Right cardiac atrium (tissue), 5 donors: ENCODE measurements around the gene RUVBL2. TPM values are rescaled to one million over a fixed set of nuclear protein-coding genes. Genes with fewer than 3 reads are reported as not detected.
A peak's percentile ranks its signal among the peaks of the same experiment; 100 is the strongest.
"Not testable (repeated sequence)": the region's sequence is repeated elsewhere in the genome, so short reads cannot be mapped to it uniquely, and the experiment has no call there.

Experiments
- ATAC-seq, 2 donors: fragments of 200-7000 bp; cut with Tn5 transposase; one replicate each; pipeline versions ENCODE4 v1.8.0 to v1.9.1; 2020; ENCODE audit warnings: moderate library complexity in 2 of 2, mild to moderate bottlenecking in 1 of 2
- DNase-seq, 3 donors: peaks; one replicate each; pipeline ENCODE4 v3.0.0-alpha.2; 2020
- H3K27ac ChIP-seq: one replicate; pipeline ENCODE4 v1.5.1; 2013; ENCODE audit warnings: mild to moderate bottlenecking, low read length, control low read depth, moderate library complexity
- H3K27me3 ChIP-seq: one replicate; pipeline ENCODE4 v1.6.1; 2013; ENCODE audit not compliant: control insufficient read depth, insufficient read depth
- H3K4me1 ChIP-seq: one replicate; pipeline ENCODE4 v1.6.1; 2013; ENCODE audit warnings: low read length; ENCODE audit not compliant: control insufficient read depth, insufficient read depth
- H3K4me3 ChIP-seq: one replicate; pipeline ENCODE4 v1.5.1; 2013; ENCODE audit warnings: low read length, control low read depth
- H3K9me3 ChIP-seq: one replicate; pipeline ENCODE4 v1.6.1; 2013; ENCODE audit warnings: low read length; ENCODE audit not compliant: control insufficient read depth
- WGBS: extraction: QIAGEN DNeasy Blood & Tissue Kit; methylation state at CpG from one replicate; pipeline ENCODE4 v1.1.7; 2013; 5-methylcytosine and 5-hydroxymethylcytosine counted together
- intact Hi-C, 4 donors: fragments of 100-400 bp; cut with DNase I; formaldehyde crosslinking; loops; one replicate each; pipeline versions ENCODE4 v1.11.0 to v1.14.0; 2022 to 2023
- polyA plus RNA-seq: library from polyadenylated mRNA; stranded (reverse); fragments of 200-250 nt; gene quantifications from one replicate; pipeline ENCODE4 v1.2.3, GENCODE V29; 2013
- total RNA-seq, 4 donors: library from RNA; stranded (reverse); fragmentation: NEBNext Ultra II Directional; extraction: Animal tissue kit (Norgen Biotek cat#: 25700); gene quantifications; one replicate each; pipeline ENCODE4 v1.2.1, GENCODE V29; 2021
- donor health status: healthy with polysubstance abuse.
- donor health status: DM: no; HTN: yes; CAD: no.
- donor health status: DM: no; HTN: no; CAD: no.
- donor health status: DM: no; HTN: yes; CAD: no; lungs with severe emphysema.
- donor health status: DM: yes; HTN: yes; CAD: no.

The RUVBL2 gene
- total and polyA plus RNA-seq, 5 donors = 39.4 to 54.5 (median 46.6) TPM

DNA sequence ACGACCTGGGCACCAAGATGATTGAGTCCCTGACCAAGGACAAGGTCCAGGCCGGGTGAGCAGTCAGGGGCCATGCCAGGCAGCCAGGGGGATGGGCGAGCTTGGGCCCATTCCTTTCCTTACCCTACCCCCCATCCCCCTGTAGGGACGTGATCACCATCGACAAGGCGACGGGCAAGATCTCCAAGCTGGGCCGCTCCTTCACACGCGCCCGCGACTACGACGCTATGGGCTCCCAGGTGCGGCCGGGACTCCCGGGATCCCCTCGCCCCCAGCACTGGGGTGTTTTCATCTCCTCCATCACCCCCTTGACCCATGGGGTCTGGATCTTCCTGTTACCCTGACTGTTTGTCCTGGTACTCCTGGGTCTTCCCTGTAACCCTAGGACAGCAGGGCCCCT is 16.1 kb downstream of the RUVBL2 start:
- H3K27me3 ChIP-seq = no peaks in the 10 kb centered on the region
- H3K27ac ChIP-seq = no peak overlapping the region
- no peak overlapping the region for H3K4me3 ChIP-seq
- no peaks in the 10 kb centered on the region for H3K4me1 ChIP-seq
- WGBS = 94% methylated on average over 18 of the region's 18 CpGs
- no peak for ATAC-seq
- intact Hi-C loops = no loop called here
- H3K9me3 ChIP-seq = no peaks in the 10 kb centered on the region
- DNase-seq = no peak

DNA sequence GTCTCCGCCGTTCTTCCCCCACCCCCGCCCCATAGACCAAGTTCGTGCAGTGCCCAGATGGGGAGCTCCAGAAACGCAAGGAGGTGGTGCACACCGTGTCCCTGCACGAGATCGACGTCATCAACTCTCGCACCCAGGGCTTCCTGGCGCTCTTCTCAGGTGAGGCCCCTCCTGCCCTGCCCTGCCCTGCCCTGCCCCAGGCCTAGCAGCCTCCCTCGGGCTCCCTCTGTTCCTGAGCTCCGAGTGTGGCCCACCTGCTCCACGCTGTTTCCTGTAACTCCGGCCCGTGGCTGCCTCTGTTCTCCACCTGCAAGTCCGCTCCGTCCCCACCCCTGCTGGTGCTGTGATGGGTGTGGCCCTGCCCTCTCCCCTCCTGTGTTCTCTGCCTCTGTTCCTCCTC is 16.8 kb downstream of the RUVBL2 start:
- ATAC-seq (no peak), DNase-seq (no peak)
- H3K4me3 ChIP-seq = no peak overlapping the region
- no peaks in the 10 kb centered on the region for H3K9me3 ChIP-seq
- no peaks in the 10 kb centered on the region for H3K27me3 ChIP-seq
- H3K27ac ChIP-seq = no peak overlapping the region
- intact Hi-C loops = no loop called here
- 92% methylated on average over 18 of the region's 18 CpGs for WGBS
- H3K4me1 ChIP-seq = no peaks in the 10 kb centered on the region

DNA sequence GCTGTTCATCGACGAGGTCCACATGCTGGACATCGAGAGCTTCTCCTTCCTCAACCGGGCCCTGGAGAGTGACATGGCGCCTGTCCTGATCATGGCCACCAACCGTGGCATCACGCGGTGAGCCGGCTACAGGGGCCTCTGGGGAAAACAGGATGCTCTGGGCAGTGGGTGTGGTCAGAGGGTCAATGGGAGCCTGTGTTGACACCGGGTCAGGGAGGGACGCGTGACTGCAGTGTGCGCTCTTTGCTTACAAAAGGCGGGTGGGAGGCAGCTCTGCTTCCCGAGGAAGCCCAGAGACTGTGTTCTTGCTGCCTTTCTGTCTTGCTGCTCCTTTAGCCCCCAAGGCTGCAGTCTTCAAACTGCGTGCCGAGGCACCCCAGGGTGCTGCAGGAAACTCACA is 17.5 kb downstream of the RUVBL2 start:
- 85% methylated on average over 17 of the region's 17 CpGs for WGBS

DNA sequence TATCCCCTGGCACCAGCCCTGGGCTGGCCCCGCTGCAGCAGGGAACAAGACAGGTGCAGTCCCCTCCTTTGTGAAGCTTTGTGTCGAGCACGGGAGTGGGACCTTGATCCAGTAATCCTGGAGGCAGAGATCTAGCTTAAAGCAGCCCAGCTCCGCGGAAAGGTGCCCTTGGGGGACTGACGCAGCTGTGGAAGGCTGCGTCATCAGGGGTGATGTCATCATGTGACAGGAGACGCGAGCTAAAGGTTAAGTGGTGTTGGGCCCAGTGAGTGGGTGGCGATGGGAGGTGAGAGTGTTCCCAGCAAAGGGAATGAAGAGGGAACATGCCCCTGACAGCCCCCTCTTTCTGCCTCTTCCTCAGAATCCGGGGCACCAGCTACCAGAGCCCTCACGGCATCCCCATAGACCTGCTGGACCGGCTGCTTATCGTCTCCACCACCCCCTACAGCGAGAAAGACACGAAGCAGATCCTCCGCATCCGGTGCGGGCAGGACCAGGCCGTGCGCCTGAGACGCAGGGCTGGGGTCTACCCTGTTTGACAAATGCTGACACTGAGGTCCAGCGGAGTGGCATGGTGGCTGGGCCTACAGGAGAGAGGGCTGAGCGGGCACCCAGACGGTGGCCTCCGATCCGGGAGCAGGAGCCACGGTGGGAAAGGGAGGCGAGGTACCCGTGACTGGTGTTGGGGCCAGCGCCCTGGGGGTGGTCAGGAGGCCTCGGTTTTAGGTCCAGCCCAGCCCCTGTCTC is 20.6 kb downstream of the RUVBL2 start:
- no peak for ATAC-seq
- peak in 1 of 3 donors; percentile 33 for DNase-seq
- Histone ChIP-seq H3K4me1 (no peaks in the 10 kb centered on the region), H3K27ac (no peak overlapping the region), H3K9me3 (no peaks in the 10 kb centered on the region), H3K27me3 (no peaks in the 10 kb centered on the region), H3K4me3 (no peak overlapping the region)
- WGBS = 88% methylated on average over 32 of the region's 32 CpGs
- intact Hi-C loops = no loop called here

More for the DNA sequence above, 17.5 kb downstream of the RUVBL2 start:
- H3K27ac ChIP-seq = no peak overlapping the region
- H3K4me1 ChIP-seq = no peaks in the 10 kb centered on the region
- ATAC-seq (no peak), DNase-seq (no peak)
- H3K9me3 ChIP-seq = no peaks in the 10 kb centered on the region
- intact Hi-C loops = no loop called here
- no peaks in the 10 kb centered on the region for H3K27me3 ChIP-seq
- no peak overlapping the region for H3K4me3 ChIP-seq

DNA sequence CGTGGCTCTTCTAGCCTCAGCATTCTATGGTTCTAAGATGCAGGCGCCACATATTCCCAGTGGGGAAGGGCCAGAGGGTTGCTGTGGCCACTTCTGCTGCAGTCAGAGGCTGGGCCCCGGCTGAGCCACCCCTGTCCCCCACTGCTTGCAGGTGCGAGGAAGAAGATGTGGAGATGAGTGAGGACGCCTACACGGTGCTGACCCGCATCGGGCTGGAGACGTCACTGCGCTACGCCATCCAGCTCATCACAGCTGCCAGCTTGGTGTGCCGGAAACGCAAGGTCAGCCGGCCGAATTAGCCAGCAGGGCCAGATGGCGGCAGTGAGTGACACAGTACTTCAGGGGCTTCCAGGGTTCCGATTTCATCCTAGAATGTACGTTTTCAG is 21.2 kb downstream of the RUVBL2 start:
- no peaks in the 10 kb centered on the region for H3K4me1 ChIP-seq
- H3K4me3 ChIP-seq = no peak overlapping the region
- no peak overlapping the region for H3K27ac ChIP-seq
- intact Hi-C loops = no loop called here
- WGBS = 91% methylated on average over 18 of the region's 18 CpGs
- H3K9me3 ChIP-seq = no peaks in the 10 kb centered on the region
- peak in 1 of 3 donors; percentile 34 for DNase-seq
- no peaks in the 10 kb centered on the region for H3K27me3 ChIP-seq
- no peak for ATAC-seq

DNA sequence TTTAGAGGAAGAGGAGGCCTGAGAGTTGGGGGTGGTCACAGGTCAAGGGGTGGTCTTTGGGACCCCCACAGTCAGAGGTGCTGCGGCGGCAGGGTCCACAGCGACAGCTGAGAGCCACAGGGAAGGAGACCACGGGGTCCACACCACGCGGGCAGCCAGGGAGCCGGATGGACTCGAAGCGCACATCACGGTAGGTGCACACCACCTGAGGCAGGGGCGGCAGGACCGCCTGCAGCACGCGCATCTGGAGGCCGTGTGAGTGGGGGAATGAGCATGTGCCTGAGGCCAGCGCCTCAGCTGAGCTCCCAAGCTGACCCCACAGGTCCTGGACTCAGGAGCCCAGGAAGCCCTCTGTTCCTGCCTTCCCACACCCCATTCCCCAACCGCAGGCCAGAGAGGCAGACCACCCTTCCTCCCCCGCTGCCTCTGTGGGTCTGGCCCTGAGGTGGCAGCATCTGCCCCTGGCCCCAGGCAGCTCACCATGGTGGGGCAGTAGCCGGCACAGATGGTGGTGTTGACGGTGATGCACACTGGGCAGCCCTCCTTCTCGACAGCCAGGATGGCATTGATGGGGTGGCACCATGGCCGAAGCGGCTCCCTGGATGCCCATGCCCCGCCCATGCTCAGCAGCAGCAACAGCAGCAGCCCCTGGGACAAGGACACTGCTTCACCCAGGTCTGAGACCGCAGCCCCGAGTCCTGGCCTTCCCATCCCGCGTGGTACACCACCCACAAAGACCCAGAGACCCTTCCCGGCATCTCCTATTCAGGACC is 22.6 kb downstream of the RUVBL2 start:
- H3K9me3 ChIP-seq = no peaks in the 10 kb centered on the region
- no peak for ATAC-seq
- H3K27me3 ChIP-seq = no peaks in the 10 kb centered on the region
- no peak overlapping the region for H3K4me3 ChIP-seq
- 95% methylated on average over 26 of the region's 29 CpGs for WGBS
- intact Hi-C loops = no loop called here
- no peaks in the 10 kb centered on the region for H3K4me1 ChIP-seq
- H3K27ac ChIP-seq = no peak overlapping the region
- peak in 1 of 3 donors; percentile 25 for DNase-seq

DNA sequence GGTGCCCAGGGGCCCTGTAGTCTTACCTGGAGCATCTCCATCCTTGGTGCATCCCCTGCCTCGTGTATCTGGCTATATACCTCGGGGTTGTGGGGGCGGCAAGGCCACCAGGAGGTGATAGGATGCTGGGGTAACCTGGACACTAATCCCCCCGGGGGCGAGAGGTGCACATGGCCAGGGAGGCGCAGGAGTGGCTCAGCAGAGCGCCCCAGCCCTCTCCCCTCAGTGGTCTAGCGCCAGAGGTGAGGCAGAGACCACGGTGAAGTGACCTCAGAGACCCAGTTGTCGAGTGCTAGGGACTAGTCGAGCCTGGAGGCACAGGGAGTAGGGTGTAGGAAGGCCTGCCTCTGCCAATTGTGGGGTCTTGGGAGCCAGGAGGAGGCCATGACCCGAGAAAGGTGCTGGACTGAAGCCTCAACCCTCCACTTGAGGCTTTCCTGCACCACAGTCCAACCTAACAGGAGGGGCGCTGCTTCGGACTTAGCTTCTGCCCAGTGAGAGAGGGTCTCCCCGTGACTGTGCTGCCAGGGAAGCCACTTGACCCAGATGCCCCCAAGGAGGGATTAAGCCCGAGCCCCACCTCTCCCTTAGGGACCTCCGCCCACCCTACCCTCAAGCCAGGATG is 23.5 kb downstream of the RUVBL2 start, which contains the start of gene LHB:
Gene LHB (minus strand): TSS at position 51 of the 625 bp plus-strand sequence. CDS start 10 bp downstream, at position 41.
- Histone ChIP-seq H3K4me1 (no peaks in the 10 kb centered on the region), H3K4me3 (peak within 1 kb of the TSS; percentile 53), H3K9me3 (no peaks in the 10 kb centered on the region), H3K27ac (no peak within 1 kb of the TSS), H3K27me3 (no peaks in the 10 kb centered on the region)
- WGBS = 71% methylated on average over 17 of the region's 17 CpGs
- ATAC-seq = no peak
- no peak for DNase-seq
- intact Hi-C loops = no loop called here

DNA sequence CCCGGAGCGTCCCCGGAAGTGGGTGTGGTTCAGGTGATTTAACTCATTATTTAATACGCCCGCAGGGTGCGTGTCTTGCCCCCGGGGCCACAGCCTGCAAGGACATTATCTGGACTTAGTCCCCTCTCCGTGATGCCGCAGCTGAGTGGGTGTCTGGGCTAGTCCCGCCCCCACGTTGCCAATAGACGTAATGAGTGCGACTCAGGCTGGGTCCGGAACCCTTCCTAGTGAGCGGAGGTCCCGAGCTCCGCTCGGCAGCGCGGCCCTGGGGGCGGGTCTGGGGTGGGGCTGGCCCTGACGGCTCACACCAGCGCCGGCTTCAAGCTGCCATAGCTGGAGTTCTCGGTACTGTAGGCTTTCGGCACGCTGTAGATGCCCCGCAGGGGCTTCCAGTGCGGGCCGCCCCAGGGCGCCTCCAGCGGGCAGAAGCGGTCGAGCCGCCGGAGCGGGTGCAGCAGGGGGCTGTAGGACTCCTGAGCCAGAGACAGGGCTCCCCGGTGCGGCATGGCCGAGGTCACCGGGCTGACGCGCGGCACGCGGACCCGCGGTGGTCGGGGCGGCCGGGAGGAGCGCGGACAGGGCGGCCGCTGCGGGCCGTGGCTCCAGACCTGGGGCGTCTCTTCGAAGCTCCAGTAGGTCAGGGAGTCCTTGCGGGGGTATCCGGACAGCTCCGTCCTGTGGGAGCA is 24.1 kb downstream of the RUVBL2 start:
- intact Hi-C loops = no loop called here
- peak overlapping the region; percentile 53 for H3K4me3 ChIP-seq
- 1% methylated on average over 62 of the region's 62 CpGs for WGBS
- DNase-seq (peak; percentile 62 to 80 (median 79)), ATAC-seq (peak; percentile 66 to 72)
- H3K27me3 ChIP-seq = no peaks in the 10 kb centered on the region
- no peaks in the 10 kb centered on the region for H3K9me3 ChIP-seq
- H3K27ac ChIP-seq = no peak overlapping the region
- H3K4me1 ChIP-seq = no peaks in the 10 kb centered on the region

DNA sequence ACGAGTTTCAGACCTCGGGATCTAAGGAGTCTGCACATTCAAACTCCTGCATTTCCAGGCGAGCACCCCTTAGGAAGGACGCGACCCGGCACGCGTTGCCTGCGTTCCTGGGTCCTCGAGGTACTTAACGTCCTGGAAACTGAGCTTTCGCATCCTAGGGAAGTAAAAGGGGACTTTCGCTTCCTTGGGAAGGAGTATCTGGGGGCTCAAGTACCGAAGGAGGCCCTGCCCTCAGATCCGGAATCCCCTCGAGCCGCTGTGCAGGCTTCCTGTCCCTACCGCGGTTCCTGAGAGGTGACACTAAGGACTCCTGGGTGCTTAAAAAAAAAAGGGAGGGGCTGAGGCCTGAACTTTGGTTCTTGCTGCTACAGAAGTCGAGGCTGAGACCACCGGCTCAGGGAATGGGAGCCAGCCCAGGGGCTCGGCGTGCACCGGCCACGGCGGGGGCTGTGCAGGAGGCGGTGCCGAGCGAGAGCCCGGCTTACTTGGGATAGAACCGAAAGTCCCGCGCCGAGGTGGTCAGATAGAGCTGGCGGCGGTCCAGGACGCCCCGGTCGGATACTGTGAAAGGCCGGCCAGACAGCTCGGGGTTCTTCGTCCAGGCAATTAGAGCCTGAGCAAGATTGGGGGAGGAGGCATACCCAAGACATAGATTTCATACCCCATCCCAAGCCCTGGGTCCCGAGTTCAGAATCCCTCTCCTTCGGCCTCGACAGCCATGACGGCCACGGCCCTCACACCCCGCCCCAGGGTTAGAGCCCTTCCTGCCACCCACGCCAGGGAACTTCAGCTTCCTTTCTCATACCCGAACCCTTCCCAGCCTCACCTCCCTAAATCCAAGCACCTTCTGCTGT is 24.9 kb downstream of the RUVBL2 start:
- H3K27me3 ChIP-seq, intact Hi-C loops, H3K9me3 ChIP-seq, H3K27ac ChIP-seq, H3K4me1 ChIP-seq: not testable (repeated sequence)
- ATAC-seq (peak; percentile 6 to 32), DNase-seq (peak in 2 of 3 donors; percentile 71 to 79)
- peak overlapping the region; percentile 53 for H3K4me3 ChIP-seq
- WGBS = 4% methylated on average over 50 of the region's 50 CpGs

DNA sequence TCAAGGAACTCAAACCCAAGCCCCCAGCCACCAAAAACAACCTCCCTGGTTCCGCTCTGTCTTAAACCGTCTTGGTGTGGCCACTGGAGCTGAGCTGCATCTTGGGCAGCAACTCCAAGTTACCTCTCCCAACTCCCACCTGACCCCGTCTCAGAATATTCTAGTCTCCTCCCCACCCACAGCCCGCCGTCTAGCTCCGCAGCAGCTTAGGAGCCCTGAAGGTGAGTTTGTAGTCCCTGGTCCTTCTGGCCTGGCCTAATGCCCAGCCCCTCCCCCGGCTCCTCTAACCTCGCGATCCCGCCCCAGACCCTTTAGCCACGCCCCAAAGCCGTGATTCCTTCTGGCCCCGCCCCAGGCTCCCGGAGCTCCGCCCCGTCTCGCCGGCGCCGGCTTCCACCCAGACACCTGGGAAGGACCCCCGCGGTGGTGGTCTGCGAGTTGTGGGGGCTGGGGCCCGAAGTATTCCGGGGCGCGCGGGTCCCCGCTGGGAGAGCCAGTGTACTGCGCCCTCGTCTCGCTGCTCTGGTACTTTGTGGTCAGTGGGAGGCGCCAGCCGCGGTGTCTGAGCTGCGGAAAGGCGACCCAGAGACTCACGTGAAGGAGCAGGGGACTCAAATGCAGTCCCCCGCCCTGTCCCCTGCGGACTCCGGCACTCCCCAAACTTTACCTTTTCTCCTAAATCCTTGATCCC is 25.7 kb downstream of the RUVBL2 start:
- DNase-seq (peak; percentile 60 to 89 (median 88)), ATAC-seq (peak; percentile 71 to 75)
- Histone ChIP-seq H3K4me1 (no peaks in the 10 kb centered on the region), H3K4me3 (peak overlapping the region; percentile 35), H3K27ac (no peak overlapping the region), H3K9me3 (no peaks in the 10 kb centered on the region), H3K27me3 (no peaks in the 10 kb centered on the region)
- intact Hi-C loops = no loop called here
- 15% methylated on average over 41 of the region's 41 CpGs for WGBS
